Fibroblast of mammary gland (primary cell): ENCODE measurements around the gene RNASE13.

Source experiments
- DNase-seq: peaks from one replicate; pipeline ENCODE4 v3.0.0-alpha.2; 2010; ENCODE audit warnings: low read depth
- H3K4me3 ChIP-seq: 2 replicates; pipeline ENCODE4 v1.5.1; 2011; ENCODE audit warnings: low read depth, mild to moderate bottlenecking, low read length, moderate library complexity; ENCODE audit not compliant: control insufficient read depth
- TF ChIP-seq, protein P1 (sequence below): conservative IDR thresholded peaks from 2 replicates; pipeline ENCODE4 v1.5.1; 2011; ENCODE audit warnings: low read depth, low read length, inconsistent platforms; ENCODE audit not compliant: control insufficient read depth, insufficient read depth

The RNASE13 gene

DNA sequence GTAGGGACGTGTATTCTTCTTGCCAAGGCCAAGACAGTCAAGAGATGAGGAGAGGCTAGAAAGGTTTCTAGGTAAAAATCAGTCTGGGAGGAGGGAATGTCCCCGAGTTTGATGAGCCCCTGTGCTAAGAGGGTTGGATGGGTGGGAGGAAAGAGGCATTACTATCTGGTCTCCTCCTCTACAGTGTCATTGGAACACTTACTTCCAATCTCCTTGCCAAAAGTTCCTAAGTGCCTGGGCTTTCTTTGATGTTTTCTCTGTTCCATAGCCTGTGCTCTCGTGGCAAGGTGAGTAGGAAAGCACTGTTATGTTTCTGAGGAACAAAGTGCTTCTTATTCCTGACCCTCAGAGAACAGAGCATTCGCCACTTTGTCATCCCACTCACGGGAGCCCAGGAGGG lies at the start of gene RNASE13:
Gene RNASE13, minus strand, starts transcription at position 101 of the 400 bp plus-strand sequence. CDS start 519 bp downstream, outside the sequence.
- H3K4me3 ChIP-seq, result no peak within 1 kb of the TSS
- TF ChIP-seq, protein P1, sequence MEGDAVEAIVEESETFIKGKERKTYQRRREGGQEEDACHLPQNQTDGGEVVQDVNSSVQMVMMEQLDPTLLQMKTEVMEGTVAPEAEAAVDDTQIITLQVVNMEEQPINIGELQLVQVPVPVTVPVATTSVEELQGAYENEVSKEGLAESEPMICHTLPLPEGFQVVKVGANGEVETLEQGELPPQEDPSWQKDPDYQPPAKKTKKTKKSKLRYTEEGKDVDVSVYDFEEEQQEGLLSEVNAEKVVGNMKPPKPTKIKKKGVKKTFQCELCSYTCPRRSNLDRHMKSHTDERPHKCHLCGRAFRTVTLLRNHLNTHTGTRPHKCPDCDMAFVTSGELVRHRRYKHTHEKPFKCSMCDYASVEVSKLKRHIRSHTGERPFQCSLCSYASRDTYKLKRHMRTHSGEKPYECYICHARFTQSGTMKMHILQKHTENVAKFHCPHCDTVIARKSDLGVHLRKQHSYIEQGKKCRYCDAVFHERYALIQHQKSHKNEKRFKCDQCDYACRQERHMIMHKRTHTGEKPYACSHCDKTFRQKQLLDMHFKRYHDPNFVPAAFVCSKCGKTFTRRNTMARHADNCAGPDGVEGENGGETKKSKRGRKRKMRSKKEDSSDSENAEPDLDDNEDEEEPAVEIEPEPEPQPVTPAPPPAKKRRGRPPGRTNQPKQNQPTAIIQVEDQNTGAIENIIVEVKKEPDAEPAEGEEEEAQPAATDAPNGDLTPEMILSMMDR, result no peak
- no peak for DNase-seq

DNA sequence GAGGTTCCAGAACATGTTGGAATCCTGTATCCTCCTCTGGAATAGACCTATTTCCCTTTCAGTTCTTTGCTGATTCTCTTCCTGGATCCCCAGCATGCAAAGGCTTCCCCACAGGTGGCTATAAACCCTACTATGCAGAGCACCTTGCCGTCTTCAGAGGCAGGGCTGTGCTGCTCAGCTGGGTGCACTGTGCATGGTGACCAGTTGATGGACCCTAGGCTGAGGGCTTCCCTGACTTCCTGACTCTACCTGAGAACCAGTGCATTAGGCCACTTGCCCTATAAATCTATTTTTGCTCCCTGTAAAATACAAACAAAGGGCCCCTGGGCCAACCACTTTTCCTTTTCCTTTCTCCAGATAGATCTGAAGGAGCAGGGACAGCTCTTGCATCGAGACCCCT lies 49.8 kb upstream of the RNASE13 start:
- no peak overlapping the region for H3K4me3 ChIP-seq
- no peak for DNase-seq
- TF ChIP-seq, protein P1, result no peak

- DNase-seq, result no peak
- TF ChIP-seq, protein P1, result no peak
- H3K4me3 ChIP-seq, result no peak overlapping the region
Measured at GRCh38 chr14:21083565-21084325, 49.1 kb upstream of the RNASE13 start.

DNA sequence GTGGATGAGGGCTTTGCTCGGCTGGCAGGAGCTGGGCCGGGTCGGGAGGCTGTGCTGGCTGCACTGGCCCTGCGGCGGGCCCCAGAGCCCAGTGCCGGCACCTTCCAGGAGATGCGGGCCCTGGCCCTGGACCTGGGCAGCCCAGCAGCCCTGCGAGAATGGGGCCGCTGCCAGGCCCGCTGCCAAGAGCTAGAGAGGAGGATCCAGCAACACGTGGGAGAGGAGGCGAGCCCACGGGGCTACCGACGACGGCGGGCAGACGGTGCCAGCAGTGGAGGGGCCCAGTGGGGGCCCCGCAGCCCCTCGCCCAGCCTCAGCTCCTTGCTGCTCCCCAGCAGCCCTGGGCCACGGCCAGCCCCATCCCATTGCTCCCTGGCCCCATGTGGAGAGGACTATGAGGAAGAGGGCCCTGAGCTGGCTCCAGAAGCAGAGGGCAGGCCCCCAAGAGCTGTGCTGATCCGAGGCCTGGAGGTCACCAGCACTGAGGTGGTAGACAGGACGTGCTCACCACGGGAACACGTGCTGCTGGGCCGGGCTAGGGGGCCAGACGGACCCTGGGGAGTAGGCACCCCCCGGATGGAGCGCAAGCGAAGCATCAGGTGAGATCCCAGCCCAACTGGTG lies 47.0 kb upstream of the RNASE13 start:
- H3K4me3 ChIP-seq, result no peak overlapping the region
- TF ChIP-seq, protein P1, result no peak
- no peak for DNase-seq

- TF ChIP-seq, protein P1, result no peak
- no peak overlapping the region for H3K4me3 ChIP-seq
- DNase-seq, result no peak
Measured at GRCh38 chr14:21078726-21079125, 44.1 kb upstream of the RNASE13 start.

GRCh38 chr14:21078287-21078686 lies 43.7 kb upstream of the RNASE13 start:
- no peak for DNase-seq
- TF ChIP-seq, protein P1, result no peak
- no peak overlapping the region for H3K4me3 ChIP-seq

GRCh38 chr14:21077672-21078071 lies 43.1 kb upstream of the RNASE13 start:
- no peak overlapping the region for H3K4me3 ChIP-seq
- DNase-seq, result no peak
- TF ChIP-seq, protein P1, result no peak
